Mesenchymal stem cell (in vitro differentiated cells and primary cell): ENCODE measurements around the gene CDC73.
A peak's percentile ranks its signal among the peaks of the same experiment; 100 is the strongest.

ENCODE experiments used
- DNase-seq: peaks from one replicate; pipeline ENCODE4 v3.0.0-alpha.2; 2013
- H2AFZ ChIP-seq: one replicate; pipeline ENCODE4 v1.6.1; 2013; ENCODE audit warnings: low read depth, mild to moderate bottlenecking, control low read depth, inconsistent platforms, low read length, moderate library complexity
- H2AK5ac ChIP-seq: 2 replicates; pipeline ENCODE4 v1.6.1; 2013; ENCODE audit warnings: low read length, moderate library complexity, mild to moderate bottlenecking, inconsistent platforms; ENCODE audit not compliant: severe bottlenecking
- H2BK120ac ChIP-seq: one replicate; pipeline ENCODE4 v1.6.1; 2013; ENCODE audit warnings: low read depth, mild to moderate bottlenecking, inconsistent platforms, low read length, moderate library complexity
- H2BK12ac ChIP-seq, 2 experiments: one replicate each; pipeline ENCODE4 v1.6.1; 2013; ENCODE audit warnings: inconsistent platforms in 2 of 2, low read length in 2 of 2, mild to moderate bottlenecking in 2 of 2, moderate library complexity in 2 of 2, control low read depth in 1 of 2
- H2BK15ac ChIP-seq: one replicate; pipeline ENCODE4 v1.6.1; 2013; ENCODE audit warnings: mild to moderate bottlenecking, low read depth, inconsistent platforms; ENCODE audit not compliant: poor library complexity, severe bottlenecking
- H2BK5ac ChIP-seq: 2 replicates; pipeline ENCODE4 v1.6.1; 2013; ENCODE audit warnings: low read depth, mild to moderate bottlenecking, low read length, control low read depth, inconsistent platforms; ENCODE audit not compliant: poor library complexity, severe bottlenecking
- H3K14ac ChIP-seq, 2 experiments: one replicate each; pipeline ENCODE4 v1.6.1; 2013; ENCODE audit warnings: inconsistent platforms in 2 of 2, low read length in 2 of 2, control low read depth in 1 of 2, mild to moderate bottlenecking in 1 of 2, moderate library complexity in 1 of 2
- H3K18ac ChIP-seq, 2 experiments: one replicate each; pipeline ENCODE4 v1.6.1; 2013; ENCODE audit warnings: inconsistent platforms in 2 of 2, low read length in 2 of 2, control low read depth in 1 of 2, low read depth in 1 of 2, mild to moderate bottlenecking in 1 of 2
- H3K23ac ChIP-seq, 2 experiments: one replicate each; pipeline ENCODE4 v1.6.1; 2013; ENCODE audit warnings: inconsistent platforms in 2 of 2, low read length in 2 of 2, mild to moderate bottlenecking in 2 of 2, moderate library complexity in 2 of 2, control low read depth in 1 of 2
- H3K27ac ChIP-seq: 2 replicates; pipeline ENCODE4 v1.5.1; 2013; ENCODE audit warnings: mild to moderate bottlenecking, moderate library complexity, low read length, control low read depth, inconsistent platforms; ENCODE audit not compliant: poor library complexity, severe bottlenecking
- H3K27me3 ChIP-seq, 2 experiments: 2 replicates each; pipeline versions ENCODE4 v1.6.1 to v1.7.0; 2013; ENCODE audit warnings: low read length in 2 of 2, mild to moderate bottlenecking in 2 of 2, moderate library complexity in 2 of 2, control low read depth in 1 of 2, inconsistent platforms in 1 of 2; ENCODE audit not compliant: control insufficient read depth in 1 of 2, insufficient read depth in 1 of 2
- H3K36me3 ChIP-seq, 2 experiments: 2 replicates each; pipeline versions ENCODE4 v1.6.1 to v1.7.0; 2013; ENCODE audit warnings: low read length in 2 of 2, control low read depth in 1 of 2, inconsistent platforms in 1 of 2, low read depth in 1 of 2, mild to moderate bottlenecking in 1 of 2; ENCODE audit not compliant: insufficient read depth in 2 of 2, control insufficient read depth in 1 of 2
- H3K4ac ChIP-seq, 2 experiments: one replicate each; pipeline ENCODE4 v1.6.1; 2013; ENCODE audit warnings: inconsistent platforms in 2 of 2, low read length in 2 of 2, mild to moderate bottlenecking in 2 of 2, moderate library complexity in 2 of 2, control low read depth in 1 of 2, low read depth in 1 of 2
- H3K4me1 ChIP-seq: 2 replicates; pipeline ENCODE4 v1.6.1; 2013; ENCODE audit warnings: low read depth, low read length, control low read depth; ENCODE audit not compliant: control insufficient read depth, insufficient read depth
- H3K4me2 ChIP-seq: 2 replicates; pipeline ENCODE4 v1.6.1; 2013; ENCODE audit warnings: low read length, mild to moderate bottlenecking, inconsistent platforms; ENCODE audit not compliant: poor library complexity, severe bottlenecking
- H3K4me3 ChIP-seq, 2 experiments: 2 replicates each; pipeline versions ENCODE4 v1.5.1 to v1.7.0; 2013; ENCODE audit warnings: low read length in 2 of 2, mild to moderate bottlenecking in 2 of 2, control low read depth in 1 of 2, low read depth in 1 of 2; ENCODE audit not compliant: insufficient read depth in 1 of 2
- H3K79me1 ChIP-seq: replicated peaks from 2 replicates; pipeline ENCODE4 v1.6.1; 2013; ENCODE audit warnings: mild to moderate bottlenecking, control low read depth, low read length, inconsistent platforms; ENCODE audit not compliant: poor library complexity, severe bottlenecking
- H3K9ac ChIP-seq: 2 replicates; pipeline ENCODE4 v1.7.0; 2013; ENCODE audit warnings: mild to moderate bottlenecking, low read length, moderate library complexity
- H3K9me3 ChIP-seq: 2 replicates; pipeline ENCODE4 v1.7.0; 2013; ENCODE audit warnings: mild to moderate bottlenecking, low read length; ENCODE audit not compliant: control insufficient read depth
- H4K8ac ChIP-seq: one replicate; pipeline ENCODE4 v1.6.1; 2013; ENCODE audit warnings: inconsistent platforms, mild to moderate bottlenecking, low read length, moderate library complexity
- H4K91ac ChIP-seq: one replicate; pipeline ENCODE4 v1.6.1; 2013; ENCODE audit warnings: mild to moderate bottlenecking, low read length, inconsistent platforms
- WGBS: methylation state at CpG from one replicate; pipeline ENCODE4 v1.1.7; 2013; ENCODE audit warnings: mixed read lengths; 5-methylcytosine and 5-hydroxymethylcytosine counted together

Gene CDC73

GRCh38 chr1:193176788-193177187, 55.0 kb downstream of the CDC73 start:
- H3K27me3 ChIP-seq = no peaks in the 10 kb centered on the region

GRCh38 chr1:193179094-193179493, 57.3 kb downstream of the CDC73 start:
- no peak overlapping the region for H4K91ac ChIP-seq
- H2BK15ac ChIP-seq = no peak overlapping the region
- no peak overlapping the region for H2BK120ac ChIP-seq
- no peak overlapping the region for H2BK12ac ChIP-seq
- H3K36me3 ChIP-seq = peaks cover 0 to 6% of the 10 kb centered on the region in 2 experiments
- H3K4me1 ChIP-seq = no peaks in the 10 kb centered on the region
- H3K4me3 ChIP-seq = no peak overlapping the region
- no peak overlapping the region for H3K14ac ChIP-seq
- no peak overlapping the region for H2AFZ ChIP-seq
- H3K27me3 ChIP-seq = no peaks in the 10 kb centered on the region
- no peak overlapping the region for H3K4ac ChIP-seq
- 100% methylated on average over 1 of the region's 4 CpGs for WGBS
- H3K27ac ChIP-seq = no peak overlapping the region
- DNase-seq = no peak
- no peak overlapping the region for H4K8ac ChIP-seq
- no peak overlapping the region for H3K9ac ChIP-seq
- no peak overlapping the region for H3K18ac ChIP-seq
- peaks cover 8% of the 10 kb centered on the region for H3K79me1 ChIP-seq
- no peak overlapping the region for H3K23ac ChIP-seq
- H2BK5ac ChIP-seq = no peak overlapping the region
- no peak overlapping the region for H3K4me2 ChIP-seq
- no peaks in the 10 kb centered on the region for H3K9me3 ChIP-seq
- H2AK5ac ChIP-seq = no peak overlapping the region

More at GRCh38 chr1:193176788-193177187, 55.0 kb downstream of the CDC73 start:
- H3K9me3 ChIP-seq = no peaks in the 10 kb centered on the region
- no peak overlapping the region for H2AFZ ChIP-seq
- no peak overlapping the region for H3K4me2 ChIP-seq
- H3K14ac ChIP-seq = no peak overlapping the region
- no peak overlapping the region for H3K27ac ChIP-seq
- DNase-seq = no peak
- H3K4me3 ChIP-seq = no peak overlapping the region
- H3K4me1 ChIP-seq = no peaks in the 10 kb centered on the region
- no peak overlapping the region for H2BK5ac ChIP-seq
- H3K18ac ChIP-seq = no peak overlapping the region
- no peak overlapping the region for H4K91ac ChIP-seq
- H3K9ac ChIP-seq = no peak overlapping the region
- H3K36me3 ChIP-seq = peaks cover 0 to 12% of the 10 kb centered on the region in 2 experiments
- H2BK12ac ChIP-seq = no peak overlapping the region
- peaks cover 13% of the 10 kb centered on the region for H3K79me1 ChIP-seq
- no peak overlapping the region for H2BK15ac ChIP-seq
- no peak overlapping the region for H3K23ac ChIP-seq
- H4K8ac ChIP-seq = no peak overlapping the region
- no peak overlapping the region for H2AK5ac ChIP-seq
- H3K4ac ChIP-seq = no peak overlapping the region
- H2BK120ac ChIP-seq = no peak overlapping the region

GRCh38 chr1:193181536-193181935, 59.7 kb downstream of the CDC73 start:
- no peak overlapping the region for H2BK120ac ChIP-seq
- H3K36me3 ChIP-seq = no peaks in the 10 kb centered on the region
- H2BK15ac ChIP-seq = no peak overlapping the region
- H3K9ac ChIP-seq = peak overlapping the region; percentile 33
- no peak overlapping the region for H4K8ac ChIP-seq
- no CpG with 5 or more reads among the region's 1 CpG for WGBS
- H4K91ac ChIP-seq = no peak overlapping the region
- no peak overlapping the region for H3K4ac ChIP-seq
- no peak overlapping the region for H3K18ac ChIP-seq
- H3K27ac ChIP-seq = peak overlapping the region; percentile 73
- H3K14ac ChIP-seq = no peak overlapping the region
- no peak for DNase-seq
- H3K4me1 ChIP-seq = no peaks in the 10 kb centered on the region
- H3K27me3 ChIP-seq = no peaks in the 10 kb centered on the region
- H3K4me3 ChIP-seq = no peak overlapping the region
- no peak overlapping the region for H3K23ac ChIP-seq
- H3K9me3 ChIP-seq = no peaks in the 10 kb centered on the region
- H2AFZ ChIP-seq = no peak overlapping the region
- no peak overlapping the region for H2BK12ac ChIP-seq
- no peak overlapping the region for H3K4me2 ChIP-seq
- H2AK5ac ChIP-seq = no peak overlapping the region
- peaks cover 3% of the 10 kb centered on the region for H3K79me1 ChIP-seq
- no peak overlapping the region for H2BK5ac ChIP-seq

GRCh38 chr1:193181985-193182384, 60.2 kb downstream of the CDC73 start:
- no peak overlapping the region for H3K4ac ChIP-seq
- H2BK120ac ChIP-seq = no peak overlapping the region
- no peak for DNase-seq
- H2BK15ac ChIP-seq = no peak overlapping the region
- WGBS = 86% methylated on average over 2 of the region's 2 CpGs
- no peaks in the 10 kb centered on the region for H3K27me3 ChIP-seq
- H2BK12ac ChIP-seq = no peak overlapping the region
- no peaks in the 10 kb centered on the region for H3K36me3 ChIP-seq
- no peak overlapping the region for H2AFZ ChIP-seq
- H3K4me2 ChIP-seq = no peak overlapping the region
- peak overlapping the region; percentile 33 for H3K9ac ChIP-seq
- H3K4me3 ChIP-seq = no peak overlapping the region
- no peak overlapping the region for H2AK5ac ChIP-seq
- H3K23ac ChIP-seq = no peak overlapping the region
- H3K14ac ChIP-seq = no peak overlapping the region
- no peak overlapping the region for H3K18ac ChIP-seq
- H2BK5ac ChIP-seq = no peak overlapping the region
- H4K91ac ChIP-seq = no peak overlapping the region
- no peaks in the 10 kb centered on the region for H3K4me1 ChIP-seq
- H4K8ac ChIP-seq = no peak overlapping the region
- no peaks in the 10 kb centered on the region for H3K9me3 ChIP-seq
- H3K79me1 ChIP-seq = no peaks in the 10 kb centered on the region
- H3K27ac ChIP-seq = peak overlapping the region; percentile 67
